ENCODE measurements around the gene ZC3H7B. TPM values are rescaled to one million over a fixed set of nuclear protein-coding genes. Genes with fewer than 3 reads are reported as not detected.
A peak's percentile ranks its signal among the peaks of the same experiment; 100 is the strongest.
"Not testable (repeated sequence)": the region's sequence is repeated elsewhere in the genome, so short reads cannot be mapped to it uniquely, and the experiment has no call there.

The ZC3H7B gene
- total RNA-seq, 1 donor from 2014 or later = 41.3 TPM

DNA sequence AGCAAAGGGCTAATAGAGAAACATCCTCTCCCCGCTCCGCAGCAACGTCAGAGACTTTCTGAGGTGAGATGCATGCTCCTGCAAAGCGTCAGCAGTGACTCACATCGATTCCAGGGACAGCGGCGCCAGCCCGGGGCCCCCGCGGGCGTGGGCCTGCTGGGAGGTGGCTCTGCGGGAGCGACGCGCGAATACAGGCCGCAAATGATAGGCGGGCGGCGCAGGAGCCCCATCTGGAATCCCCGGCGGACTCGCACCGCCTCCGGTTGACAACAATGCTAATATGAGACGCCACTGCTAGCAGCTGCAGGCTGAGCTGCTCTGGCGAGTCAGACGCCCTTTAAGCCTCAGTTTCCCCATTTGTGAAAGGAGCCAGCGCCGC lies 15.9 kb upstream of the ZC3H7B start:
- DNase-seq (peak; percentile 61), ATAC-seq (ENCODE audit: poor library complexity) (peak; percentile 35)
- intact Hi-C loops (cut with DNase I) = loop anchor here (5.0 kb wide), 1 partner anchor 88 kb away; no protein-coding TSS in a partner anchor

DNA sequence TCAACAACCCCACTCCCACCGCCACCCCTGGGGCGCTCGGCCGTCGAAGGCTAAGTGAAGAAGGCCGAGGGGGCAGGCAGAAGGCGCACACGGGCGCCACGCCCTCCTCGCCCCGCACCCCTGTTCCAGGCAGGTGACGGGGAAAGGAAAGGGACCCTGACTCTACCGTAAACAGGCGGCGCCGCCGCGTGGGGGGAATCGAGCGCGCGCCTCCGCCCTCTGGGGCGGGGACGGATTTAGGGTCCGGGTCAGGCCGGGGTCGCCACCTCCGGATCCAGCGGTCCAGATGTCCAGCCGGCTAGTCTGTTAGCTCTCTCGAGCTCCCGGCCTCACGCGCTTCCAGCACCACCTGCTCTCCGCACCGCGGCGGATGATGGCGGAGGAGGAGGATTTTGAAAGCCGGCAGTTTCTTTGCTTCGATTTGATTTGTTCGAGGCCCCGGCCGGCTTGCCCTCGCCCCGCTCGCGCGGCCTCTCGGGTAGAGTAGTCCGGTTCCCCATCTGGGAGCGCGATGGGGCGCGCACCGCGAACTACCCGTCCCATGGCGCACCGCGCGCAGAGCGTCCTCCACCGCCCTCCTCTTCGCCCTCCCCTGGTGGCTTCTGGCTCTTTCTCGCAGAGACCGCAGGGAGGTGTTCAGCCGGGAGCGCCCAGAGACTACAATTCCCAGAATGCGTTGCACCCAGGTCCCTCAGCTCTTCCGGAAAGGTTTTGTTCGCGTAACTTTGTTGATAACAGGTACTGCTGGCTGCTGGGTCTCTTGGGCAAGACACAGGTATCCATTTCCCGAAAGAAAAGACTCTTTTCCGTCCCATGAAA lies 15.3 kb upstream of the ZC3H7B start, which contains the start of gene RANGAP1:
Gene RANGAP1 (minus strand): TSS at position 368 of the 819 bp plus-strand sequence. CDS start 5,143 bp downstream, outside the sequence.
- intact Hi-C loops (cut with DNase I) = loop anchor here (5.0 kb wide), 1 partner anchor 89 kb away; no protein-coding TSS in a partner anchor
- DNase-seq (peak; percentile 99), ATAC-seq (ENCODE audit: poor library complexity) (peak; percentile 99)

DNA sequence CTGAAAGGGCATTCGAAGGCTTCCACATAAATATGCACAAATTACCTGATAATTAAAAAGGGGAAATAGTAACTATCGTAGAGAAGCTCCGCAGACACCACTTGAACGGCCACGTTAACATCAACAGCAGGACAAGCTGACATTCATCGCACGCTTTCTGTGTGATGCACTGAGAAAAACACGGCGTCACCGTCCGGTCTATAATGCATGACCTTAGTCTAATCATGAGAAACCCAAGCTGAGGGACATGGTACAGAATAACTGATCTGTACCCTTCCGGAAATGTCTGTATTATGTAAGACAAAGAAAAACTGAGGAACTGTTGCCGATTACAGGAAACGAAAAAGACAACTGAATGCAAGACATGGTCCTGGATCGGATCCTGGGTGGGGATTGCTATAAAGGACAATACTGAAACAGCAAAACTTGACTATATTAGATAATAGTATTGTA lies 14.7 kb upstream of the ZC3H7B start:
- DNase-seq (no peak), ATAC-seq (ENCODE audit: poor library complexity) (peak; percentile 23)
- intact Hi-C loops (cut with DNase I) = loop anchor here (5.0 kb wide), 1 partner anchor 89 kb away; no protein-coding TSS in a partner anchor

DNA sequence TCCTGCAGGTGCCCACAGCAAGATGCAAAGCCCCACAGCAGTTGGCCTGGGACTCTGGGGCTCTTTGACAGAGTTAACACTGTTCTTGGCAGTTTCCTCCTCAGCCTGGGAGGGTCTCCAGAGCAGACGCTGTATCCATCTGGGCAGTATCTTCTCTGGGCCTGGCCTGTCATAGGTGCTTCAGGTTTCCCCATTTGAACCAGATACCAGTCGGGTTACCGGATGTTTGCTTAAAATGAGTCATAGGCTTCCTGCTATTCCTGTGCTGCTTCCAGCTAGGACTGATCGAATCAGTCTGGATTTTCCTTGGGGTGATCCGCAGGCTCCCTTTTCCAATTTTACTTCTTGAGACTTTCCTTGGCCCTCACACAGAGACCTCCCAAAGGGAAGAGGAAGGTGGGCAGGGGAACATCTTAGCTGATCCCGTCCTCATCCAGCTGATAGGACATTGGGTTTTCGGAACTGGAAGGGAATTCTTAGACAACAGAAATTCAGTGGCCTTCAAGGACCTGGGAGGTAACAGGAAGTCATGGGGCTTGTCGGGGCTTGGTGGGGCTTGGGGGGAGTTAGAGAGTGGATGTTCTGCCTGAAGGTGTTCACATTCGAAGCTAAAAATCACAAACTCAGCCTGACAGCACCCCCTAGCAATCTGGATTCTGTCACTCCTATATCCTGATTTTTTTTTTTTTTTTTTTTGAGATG lies 12.9 kb upstream of the ZC3H7B start:
- ATAC-seq (ENCODE audit: poor library complexity) (no peak), DNase-seq (no peak)
- intact Hi-C loops (cut with DNase I) = loop anchor here (5.0 kb wide), 1 partner anchor 91 kb away; no protein-coding TSS in a partner anchor

DNA sequence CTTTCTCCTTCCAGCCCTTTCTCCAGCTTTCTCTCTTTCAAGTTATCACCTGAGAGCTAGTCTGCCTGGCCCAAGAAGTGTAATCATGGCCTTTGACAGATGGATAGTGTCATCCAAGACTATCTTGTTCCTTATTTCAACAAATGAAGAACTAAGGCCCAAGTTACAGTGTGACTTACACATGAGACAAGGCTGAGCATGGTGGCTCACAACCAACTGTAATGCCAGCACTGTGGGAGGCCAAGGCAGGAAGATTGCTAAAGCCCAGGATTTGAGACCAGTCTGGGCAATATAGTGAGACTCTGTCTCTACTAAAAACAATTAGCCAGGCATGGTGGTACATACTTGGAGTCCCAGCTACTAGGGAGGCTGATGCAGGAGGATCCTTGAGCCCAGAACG lies 11.7 kb upstream of the ZC3H7B start:
- DNase-seq (no peak), ATAC-seq (ENCODE audit: poor library complexity) (no peak)
- intact Hi-C loops (cut with DNase I) = loop anchor here (5.0 kb wide), 1 partner anchor 92 kb away; no protein-coding TSS in a partner anchor

DNA sequence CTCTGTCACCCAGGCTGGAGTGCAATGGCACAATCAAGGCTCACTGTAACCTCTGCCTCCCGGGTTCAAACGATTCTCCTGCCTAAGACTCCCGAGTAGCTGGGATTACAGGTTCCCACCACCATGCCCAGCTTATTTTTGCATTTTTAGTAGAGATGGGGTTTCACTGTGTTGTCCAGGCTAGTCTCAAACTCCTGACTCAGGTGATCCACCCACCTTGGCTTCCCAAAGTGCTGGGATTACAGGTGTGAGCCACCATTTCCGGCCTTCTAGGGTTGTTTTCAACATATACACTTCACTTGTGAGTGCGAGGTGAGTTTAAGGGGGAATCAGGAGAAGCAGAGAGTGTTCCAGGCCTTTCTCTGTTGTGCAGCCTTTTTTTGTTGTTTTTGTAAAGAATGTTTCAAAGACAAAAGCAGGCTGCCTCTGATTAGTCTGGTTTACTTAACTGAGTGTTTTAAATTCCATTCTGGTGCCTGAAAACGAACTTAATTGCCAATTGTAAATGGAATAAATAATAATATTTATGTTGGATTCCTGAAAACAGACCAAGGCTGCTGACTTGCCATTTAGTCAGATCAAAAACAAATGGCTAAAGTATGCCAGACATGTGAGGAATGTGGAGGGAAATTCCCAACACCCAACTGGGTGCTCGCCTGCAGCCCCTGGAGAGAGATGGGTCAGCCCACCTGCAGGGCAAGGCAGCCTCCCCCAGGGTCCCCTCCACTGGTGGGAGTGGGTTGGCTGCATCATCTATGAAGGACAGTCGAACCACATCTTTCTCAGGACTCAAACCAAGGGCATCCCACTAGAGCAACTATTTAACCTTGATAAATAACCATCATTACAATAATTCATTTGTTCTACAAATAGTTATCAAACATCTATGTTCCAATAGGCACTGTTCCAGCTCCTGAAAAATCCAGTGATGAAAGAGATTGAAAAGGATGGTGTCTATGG lies 10.8 kb upstream of the ZC3H7B start:
- intact Hi-C loops (cut with DNase I) = no loop called here
- no peak for DNase-seq
- no peak for ATAC-seq (ENCODE audit: poor library complexity)

DNA sequence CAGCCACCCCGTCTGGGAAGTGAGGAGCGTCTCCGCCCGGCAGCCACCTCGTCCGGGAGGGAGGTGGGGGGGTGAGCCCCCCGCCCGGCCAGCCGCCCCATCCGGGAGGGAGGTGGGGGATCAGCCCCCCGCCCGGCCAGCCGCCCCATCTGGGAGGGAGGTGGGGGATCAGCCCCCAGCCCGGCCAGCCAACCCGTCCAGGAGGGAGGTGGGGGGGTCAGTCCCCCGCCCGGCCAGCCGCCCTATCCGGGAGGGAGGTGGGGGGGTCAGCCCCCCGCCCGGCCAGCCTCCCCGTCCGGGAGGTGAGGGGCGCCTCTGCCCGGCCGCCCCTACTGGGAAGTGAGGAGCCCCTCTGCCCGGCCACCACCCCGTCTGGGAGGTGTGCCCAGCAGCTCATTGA lies 6.5 kb upstream of the ZC3H7B start:
- intact Hi-C loops (cut with DNase I); ATAC-seq (ENCODE audit: poor library complexity); DNase-seq: not testable (repeated sequence)

DNA sequence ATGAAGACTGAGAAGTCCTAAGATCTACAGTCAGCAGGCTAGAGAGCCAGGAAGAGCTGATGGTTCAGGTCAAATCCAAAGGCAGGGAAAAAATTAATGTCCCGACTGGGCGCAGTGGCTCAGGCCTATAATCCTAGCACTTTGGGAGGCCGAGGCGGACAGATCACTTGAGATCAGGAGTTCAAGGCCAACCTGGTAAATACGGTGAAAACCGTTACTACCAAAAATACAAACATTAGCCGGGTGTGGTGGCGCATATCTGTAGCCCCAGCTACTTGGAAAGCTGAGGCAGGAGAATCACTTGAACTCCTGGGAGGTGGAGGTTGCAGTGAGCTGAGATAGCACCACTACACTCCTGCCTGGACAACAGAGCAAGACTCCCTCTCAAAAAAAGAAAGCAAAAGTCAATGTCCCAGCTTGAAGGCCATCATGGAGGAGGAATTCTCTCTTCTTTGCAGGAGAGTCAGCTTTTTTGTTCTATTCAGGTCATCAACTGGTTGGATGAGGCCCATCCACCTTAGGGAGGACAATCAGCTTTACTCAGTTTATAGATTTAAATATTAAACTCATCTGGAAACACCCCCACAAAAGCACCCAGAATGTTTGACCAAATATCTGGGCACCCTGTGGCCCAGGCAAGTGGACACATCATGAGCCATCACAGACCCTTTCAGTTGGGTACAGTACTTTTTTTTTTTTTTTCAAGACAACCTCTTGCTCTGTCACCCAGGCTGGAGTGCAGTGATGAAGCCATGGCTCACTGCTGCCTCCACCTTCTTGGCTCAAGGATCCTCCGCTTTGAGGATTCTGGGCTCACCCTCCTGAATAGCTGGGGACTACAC lies 4.3 kb upstream of the ZC3H7B start:
- intact Hi-C loops (cut with DNase I) = no loop called here
- ATAC-seq (ENCODE audit: poor library complexity) (no peak), DNase-seq (no peak)

DNA sequence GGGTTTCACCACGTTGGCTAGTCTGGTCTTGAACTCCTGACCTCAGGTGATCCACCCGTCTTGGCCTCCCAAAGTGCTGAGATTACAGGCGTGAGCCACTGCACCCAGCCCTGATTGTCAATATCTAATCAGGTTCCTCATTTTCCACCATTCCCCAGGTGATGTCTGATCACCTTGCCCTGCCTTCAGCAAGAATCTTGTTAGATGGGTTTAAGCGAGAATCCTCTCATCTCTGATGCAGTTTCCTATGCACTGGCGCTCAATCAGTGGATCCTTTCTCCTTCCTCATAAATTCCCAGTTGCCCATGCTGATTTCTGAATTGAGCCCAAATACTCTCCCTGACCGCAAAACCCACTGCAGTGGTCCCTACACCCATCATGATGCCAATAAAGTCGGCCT lies 664 bp upstream of the ZC3H7B start:
- no peak for ATAC-seq (ENCODE audit: poor library complexity)
- intact Hi-C loops (cut with DNase I) = no loop called here

DNA sequence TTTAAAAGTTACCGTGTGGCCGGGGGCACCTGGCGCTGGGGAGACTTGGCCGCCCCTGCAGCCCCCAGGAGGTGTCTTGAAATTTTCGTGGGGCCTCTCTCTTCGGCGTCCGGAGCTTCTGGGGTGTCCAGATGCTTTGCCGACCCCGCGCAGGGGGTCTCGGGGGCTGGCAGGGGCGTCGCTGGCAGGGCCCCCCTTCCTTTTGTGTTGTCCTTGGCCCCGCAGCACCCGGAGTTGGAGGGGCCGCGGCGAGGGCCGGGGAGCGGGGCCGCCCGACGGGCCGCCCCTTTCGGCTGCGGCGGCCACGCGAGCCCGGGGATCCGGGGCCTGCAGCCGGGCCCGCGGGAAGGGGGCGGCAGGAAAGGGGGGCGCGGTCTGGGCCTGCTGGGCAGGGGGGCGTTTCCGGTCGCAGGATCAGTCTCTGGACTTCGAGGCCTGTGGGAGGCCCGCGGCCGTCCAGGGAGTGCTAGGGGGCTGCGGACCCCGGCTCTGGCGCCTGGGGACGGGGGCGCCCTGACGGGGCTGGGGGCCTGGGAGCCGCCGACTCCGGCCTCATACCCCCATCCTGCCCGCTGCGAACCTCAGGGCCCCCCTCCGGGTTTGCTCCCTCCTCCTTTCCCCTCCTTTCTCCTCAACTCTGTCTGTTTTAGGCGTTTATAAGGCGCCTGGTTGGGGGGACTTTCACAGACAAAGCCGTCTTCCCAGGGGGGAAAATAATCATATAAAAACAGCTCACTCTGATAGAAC lies 869 bp downstream of the ZC3H7B start:
- intact Hi-C loops (cut with DNase I) = no loop called here
- DNase-seq = no peak

More for the DNA sequence above, 664 bp upstream of the ZC3H7B start:
- DNase-seq = no peak

DNA sequence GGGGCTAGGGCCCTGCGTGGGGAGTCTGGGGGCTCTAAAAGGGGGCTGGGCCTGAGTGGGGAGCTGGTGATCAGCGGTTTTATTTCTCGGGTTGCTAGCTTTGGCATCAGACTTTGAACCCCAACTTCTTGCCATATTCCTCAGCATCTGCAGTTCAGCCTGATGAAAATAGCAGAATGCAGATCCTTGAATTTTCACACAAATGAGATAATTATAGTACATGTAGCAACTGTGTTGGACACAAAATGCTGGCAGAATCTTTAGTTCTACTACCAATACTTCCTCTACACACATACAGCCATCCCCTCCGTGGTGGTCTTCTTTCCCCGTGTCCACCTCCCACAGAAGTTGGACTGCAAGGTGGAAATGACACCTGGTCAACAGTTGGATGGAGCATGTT lies 1.5 kb downstream of the ZC3H7B start:
- ATAC-seq (ENCODE audit: poor library complexity) (no peak), DNase-seq (no peak)
- intact Hi-C loops (cut with DNase I) = no loop called here

More for the DNA sequence above, 869 bp downstream of the ZC3H7B start:
- ATAC-seq (ENCODE audit: poor library complexity) = peak; percentile 23

DNA sequence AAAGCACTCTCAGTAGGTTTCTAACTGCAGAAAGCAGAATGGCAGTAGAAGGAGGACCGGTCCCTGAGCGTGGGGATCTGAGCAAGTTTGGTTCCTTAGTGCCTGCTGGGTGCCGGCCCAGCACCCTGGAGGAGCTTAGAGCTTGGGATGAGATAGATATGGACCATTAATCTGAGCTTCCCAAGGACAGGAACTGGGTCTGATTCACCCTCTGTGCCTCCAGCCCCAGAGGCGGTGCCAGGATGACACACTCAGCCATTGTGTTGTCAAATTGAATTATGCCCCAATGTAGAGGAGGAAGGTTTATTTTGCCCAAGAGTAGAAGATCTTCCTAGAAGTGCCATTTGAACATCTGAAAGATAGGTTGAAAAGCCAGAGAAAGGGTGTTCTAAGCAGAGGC lies 4.3 kb downstream of the ZC3H7B start:
- ATAC-seq (ENCODE audit: poor library complexity) (no peak), DNase-seq (no peak)
- intact Hi-C loops (cut with DNase I) = no loop called here

DNA sequence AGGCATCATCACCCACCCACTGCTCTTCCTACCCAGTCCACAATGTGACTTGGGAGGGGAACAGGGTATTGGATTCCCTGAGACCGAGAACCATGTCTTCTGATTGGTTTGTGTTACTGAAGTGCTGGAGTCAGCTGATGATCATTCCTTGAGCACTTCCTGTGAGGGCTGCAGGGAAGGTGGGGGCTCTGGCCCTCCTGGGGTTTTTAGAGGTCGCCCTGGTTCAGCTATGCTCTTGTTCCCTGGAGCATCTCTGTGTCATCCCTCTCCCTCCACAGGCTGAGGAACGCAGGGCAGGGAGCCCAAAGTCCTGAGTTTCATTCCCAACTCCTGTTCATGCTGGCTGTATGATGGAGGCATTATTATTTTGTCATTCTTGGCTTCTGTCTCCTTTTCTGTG lies 6.7 kb downstream of the ZC3H7B start:
- DNase-seq (no peak), ATAC-seq (ENCODE audit: poor library complexity) (peak; percentile 30)
- intact Hi-C loops (cut with DNase I) = no loop called here

DNA sequence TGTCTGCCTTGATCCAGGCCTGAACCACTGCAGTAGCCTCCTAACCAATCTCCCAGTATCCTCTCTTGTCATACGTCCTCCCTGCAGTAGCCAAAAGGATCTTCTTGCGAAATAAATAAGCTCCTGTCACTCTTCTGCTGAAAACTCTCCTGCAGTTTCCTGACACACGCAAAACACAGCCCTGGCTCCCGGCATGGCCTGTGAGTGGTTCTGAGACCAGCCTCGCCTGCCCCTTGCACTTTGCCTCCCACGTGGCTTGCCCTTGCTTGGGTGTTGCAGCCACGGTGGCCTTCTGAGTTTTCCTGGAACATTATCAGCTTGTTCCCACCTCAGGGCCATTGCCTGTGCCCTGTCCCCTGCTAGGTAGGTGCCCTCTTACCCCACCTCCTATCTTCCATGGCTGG lies 7.2 kb downstream of the ZC3H7B start:
- DNase-seq = no peak

DNA sequence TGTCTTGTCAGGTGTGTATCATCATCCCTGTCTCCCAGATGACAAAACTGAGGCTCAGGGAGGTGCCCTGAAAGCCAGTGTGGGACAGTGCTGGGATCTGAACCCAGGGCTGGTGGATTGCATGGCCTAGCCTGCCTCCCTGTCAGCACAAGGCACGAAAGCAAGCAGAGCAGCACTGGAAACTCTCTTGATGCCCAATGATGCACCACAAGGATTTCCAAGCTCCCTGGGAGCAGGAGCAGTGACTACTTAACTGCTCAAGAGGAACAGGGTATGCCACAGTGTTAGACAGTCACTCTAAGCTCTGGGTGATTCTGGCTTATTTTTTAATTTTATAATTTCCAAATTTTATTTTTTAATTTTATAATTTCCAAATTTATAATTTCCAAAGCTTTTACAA lies 9.0 kb downstream of the ZC3H7B start:
- intact Hi-C loops (cut with DNase I) = no loop called here
- DNase-seq = no peak

More for the DNA sequence above, 7.2 kb downstream of the ZC3H7B start:
- intact Hi-C loops (cut with DNase I) = no loop called here
- peak; percentile 32 for ATAC-seq (ENCODE audit: poor library complexity)

DNA sequence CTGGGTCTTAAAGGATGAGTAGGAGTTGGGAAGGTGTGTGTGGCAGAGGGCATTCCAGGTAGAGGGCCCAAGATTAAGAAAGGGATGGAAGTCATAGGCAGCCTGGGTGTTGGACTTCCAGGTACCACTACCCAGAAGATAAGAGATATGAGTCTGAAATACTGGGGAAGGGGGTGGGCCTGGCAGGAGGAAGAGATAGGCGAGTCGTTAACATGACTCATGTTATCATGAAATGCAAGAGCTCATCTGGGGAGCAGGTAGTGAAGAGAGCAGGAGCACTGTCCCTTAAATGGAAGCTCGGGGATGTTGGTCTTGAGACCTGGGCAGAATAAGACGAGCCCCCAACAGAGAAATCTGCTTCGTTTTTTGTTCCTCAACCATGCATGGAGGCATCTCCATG lies 10.2 kb downstream of the ZC3H7B start:
- intact Hi-C loops (cut with DNase I) = no loop called here
- no peak for ATAC-seq (ENCODE audit: poor library complexity)
- DNase-seq = no peak

More for the DNA sequence above, 9.0 kb downstream of the ZC3H7B start:
- no peak for ATAC-seq (ENCODE audit: poor library complexity)

DNA sequence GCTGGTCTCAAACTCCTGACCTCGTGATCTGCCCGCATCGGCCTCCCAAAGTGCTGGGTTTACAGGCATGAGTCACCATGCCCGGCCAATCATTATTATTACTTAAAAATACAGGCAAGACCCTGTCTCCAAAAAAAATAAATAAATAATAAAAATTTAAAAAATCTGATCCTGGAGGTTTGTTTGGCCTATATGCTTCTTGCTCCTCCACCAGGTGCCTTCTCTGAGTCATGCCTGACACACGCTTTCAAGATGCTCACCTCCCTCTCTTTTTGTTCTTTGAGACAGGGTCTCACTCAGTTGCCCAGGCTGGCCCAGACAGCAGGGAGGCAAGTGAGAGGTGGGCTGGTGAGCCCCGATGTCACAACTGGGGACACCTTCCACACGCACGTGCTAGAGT lies 13.5 kb downstream of the ZC3H7B start:
- ATAC-seq (ENCODE audit: poor library complexity) (no peak), DNase-seq (no peak)
- intact Hi-C loops (cut with DNase I) = no loop called here

Measured in Right ventricle myocardium superior (tissue), 1 donor.